T-helper 1 cell (primary cell): Measurements from ENCODE around the gene BATF2.

Experiments
- DNase-seq, 5 donors: peaks; one replicate each; pipeline ENCODE4 v3.0.0-alpha.2; 2012 to 2020

The BATF2 gene

DNA sequence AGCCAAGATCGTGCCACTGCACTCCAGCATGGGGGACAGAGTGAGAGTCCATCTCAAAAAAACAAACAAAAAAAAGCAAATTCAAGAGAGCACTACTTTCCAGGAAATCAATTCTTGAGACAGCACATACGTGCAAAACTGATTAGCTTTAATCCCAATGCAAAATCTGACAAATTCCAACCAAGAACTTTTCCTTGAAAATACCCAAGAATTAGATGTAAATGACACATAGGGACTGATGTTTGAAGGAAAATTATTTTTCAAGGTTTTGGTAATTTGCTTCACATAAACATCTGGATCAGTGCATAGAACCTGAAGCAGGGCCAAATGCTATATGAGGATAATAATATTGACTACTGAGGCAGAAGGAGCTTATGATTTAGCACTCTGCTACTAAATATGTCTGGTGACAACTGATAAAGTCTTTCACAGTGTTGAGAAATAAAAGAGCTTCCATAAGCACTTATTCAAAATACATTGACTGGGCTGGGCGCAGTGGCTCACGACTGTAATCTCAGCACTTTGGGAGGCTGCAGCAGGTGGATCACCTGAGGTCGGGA, 33.6 kb downstream of the BATF2 start:
- DNase-seq, result no peak

GRCh38 chr11:64960719-64961118, 36.1 kb downstream of the BATF2 start:
- no peak for DNase-seq

- no peak for DNase-seq
These were observed 37.3 kb downstream of the BATF2 start for GRCh38 chr11:64959498-64959897.

DNA sequence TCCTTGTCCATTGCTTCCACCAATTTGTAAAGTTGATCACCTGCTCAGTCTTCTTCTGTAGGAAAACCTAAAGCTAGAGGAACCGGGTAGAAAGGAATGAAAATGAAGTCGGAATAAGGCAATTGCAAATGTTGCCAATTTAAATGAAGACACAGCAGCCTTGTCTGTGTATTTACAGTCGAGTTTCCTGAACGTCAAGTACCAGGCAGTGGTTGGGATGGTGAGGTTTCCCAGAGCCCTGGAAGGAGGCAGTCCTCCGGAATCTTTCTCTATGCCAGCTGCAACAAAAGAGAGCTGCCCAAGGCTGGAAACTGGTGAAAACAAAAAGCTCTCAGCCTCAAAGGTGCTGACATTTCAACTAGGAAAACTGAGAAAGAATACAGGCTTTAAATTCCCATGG, 42.6 kb downstream of the BATF2 start:
- no peak for DNase-seq

- DNase-seq, result no peak
These were observed 45.2 kb downstream of the BATF2 start for GRCh38 chr11:64951529-64951928.

DNA sequence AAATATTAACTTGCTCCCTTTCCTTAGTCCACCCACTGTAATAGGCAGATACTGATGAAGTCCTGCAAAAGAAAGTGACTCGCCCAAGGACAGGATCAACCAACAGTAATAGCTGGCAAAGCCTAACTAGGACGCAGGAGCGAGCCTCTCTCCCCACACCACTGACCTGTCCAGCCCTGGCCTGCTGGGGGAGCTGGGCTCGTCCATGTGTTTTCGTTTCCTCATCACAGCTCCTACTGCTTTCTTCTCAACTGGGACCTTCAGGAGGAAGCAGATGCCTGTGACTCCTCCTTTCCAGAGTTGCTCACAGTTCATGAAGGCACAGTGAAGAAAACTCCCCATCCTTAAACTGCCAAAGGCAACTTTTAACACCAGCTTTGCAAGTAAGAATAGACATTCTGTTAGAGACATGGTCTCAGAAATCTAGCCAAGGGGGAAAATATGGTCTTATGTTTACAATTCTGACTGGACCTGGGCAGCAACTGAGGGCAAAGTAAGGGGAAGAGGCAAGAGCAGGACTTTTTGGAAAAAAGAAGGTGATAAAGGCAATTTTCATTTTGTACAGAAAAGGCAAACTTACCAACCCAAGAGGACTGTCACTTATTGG, 49.5 kb downstream of the BATF2 start:
- no peak for DNase-seq
